DMS53 treated with DMSO at 0.1 percent for 48 hours (cell line): ENCODE measurements around the gene ADIG.

ENCODE experiments used
- DNase-seq: peaks from one replicate; lab custom pipeline; 2025; ENCODE audit not compliant: unreplicated experiment; lab: John Stamatoyannopoulos, UW

The ADIG gene

DNA sequence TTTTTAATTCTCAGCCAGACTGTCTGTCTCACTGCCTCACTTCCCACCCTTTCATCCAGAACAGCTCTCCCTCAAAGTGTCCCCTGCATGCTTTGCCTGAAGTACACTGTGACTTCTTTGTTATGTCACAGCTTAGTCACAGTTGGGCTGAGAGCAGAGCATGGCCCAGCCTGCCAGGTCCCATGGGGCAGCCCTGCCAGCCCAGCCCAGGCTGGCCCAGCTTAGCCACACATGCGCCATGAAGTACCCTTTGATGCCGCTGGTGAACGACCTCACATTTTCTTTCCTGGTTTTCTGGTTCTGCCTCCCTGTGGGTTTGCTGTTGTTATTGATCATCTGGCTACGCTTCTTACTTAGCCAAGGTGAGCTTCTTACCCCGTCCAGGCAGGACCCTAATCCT is at the start of gene ADIG:
Gene ADIG, plus strand, starts transcription at position 185 of the 400 bp plus-strand sequence. Its CDS starts 54 bp downstream, at position 239.
- DNase-seq = no peak

DNA sequence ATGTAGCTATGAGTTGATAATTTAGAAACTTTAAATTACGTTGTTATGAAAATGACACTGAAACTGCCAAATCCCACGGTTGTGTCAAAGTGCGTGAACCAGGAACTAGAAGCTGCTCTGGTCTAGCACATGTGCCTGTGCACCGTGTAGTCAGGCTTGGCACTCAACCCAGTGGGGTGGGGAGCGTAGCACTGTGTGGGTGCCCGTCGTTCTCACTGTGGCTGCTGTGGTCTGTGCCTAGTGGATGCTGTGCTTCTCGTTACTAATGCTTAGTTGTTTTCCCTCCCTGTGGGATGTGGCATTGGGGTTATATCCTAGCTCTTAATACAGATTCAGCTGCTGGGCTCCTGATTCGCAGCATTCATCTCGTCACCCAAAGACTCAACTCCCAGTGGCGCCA is 46.2 kb upstream of the ADIG start:
- no peak for DNase-seq

DNA sequence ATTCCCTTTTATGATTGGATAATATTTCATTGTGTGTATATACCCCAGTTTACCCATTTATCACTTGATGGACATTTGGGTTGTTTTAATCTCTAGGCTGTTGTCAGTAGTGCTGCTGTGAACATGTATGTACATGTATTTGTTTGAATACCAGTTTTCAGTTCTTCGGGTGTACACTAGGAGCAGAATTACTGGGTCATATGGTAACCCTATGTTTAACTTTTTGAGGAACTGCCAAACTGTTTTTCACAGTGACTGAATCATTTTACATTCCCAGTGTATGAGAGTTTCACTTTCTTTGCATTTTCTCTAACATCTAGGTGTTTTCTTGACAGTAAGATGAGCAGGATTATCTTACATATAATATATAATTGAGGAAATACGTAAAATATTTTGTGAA is 44.7 kb upstream of the ADIG start:
- no peak for DNase-seq

DNA sequence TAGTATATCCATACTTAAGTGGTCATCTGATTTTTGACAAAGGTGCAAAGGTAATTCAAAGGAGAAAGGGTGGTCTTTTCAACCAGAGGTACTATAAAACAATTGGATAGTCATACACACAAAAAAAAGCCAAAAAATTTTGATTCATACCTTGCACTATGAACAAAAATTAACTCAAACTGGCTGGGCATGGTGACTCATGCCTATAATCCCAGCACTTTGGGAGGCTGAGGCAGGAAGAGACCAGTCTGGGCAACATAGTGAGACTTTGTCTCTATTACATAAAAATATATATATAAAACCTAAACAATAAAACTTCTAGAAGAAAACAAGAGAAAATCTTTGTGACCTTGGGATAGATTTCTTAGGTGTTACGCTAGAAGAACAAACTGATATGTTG is 43.8 kb upstream of the ADIG start:
- DNase-seq = no peak

DNA sequence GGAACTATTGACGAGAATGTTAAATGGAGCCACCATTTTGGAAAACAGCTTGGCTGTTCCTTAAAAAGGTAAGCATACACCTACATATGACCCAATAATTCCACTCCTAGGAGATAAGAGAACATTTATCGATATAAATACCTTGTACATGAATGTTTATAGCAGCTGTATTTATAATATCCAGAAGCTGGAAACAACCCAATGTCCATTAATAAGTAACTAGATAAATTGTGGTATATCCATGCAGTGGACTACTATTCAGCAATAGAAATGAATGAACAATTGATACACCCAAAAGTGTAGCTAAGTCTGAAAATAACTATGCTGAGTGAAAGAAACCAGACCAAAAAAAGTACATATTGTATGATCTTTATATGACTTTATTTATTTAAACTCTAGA is 42.2 kb upstream of the ADIG start:
- DNase-seq = no peak

DNA sequence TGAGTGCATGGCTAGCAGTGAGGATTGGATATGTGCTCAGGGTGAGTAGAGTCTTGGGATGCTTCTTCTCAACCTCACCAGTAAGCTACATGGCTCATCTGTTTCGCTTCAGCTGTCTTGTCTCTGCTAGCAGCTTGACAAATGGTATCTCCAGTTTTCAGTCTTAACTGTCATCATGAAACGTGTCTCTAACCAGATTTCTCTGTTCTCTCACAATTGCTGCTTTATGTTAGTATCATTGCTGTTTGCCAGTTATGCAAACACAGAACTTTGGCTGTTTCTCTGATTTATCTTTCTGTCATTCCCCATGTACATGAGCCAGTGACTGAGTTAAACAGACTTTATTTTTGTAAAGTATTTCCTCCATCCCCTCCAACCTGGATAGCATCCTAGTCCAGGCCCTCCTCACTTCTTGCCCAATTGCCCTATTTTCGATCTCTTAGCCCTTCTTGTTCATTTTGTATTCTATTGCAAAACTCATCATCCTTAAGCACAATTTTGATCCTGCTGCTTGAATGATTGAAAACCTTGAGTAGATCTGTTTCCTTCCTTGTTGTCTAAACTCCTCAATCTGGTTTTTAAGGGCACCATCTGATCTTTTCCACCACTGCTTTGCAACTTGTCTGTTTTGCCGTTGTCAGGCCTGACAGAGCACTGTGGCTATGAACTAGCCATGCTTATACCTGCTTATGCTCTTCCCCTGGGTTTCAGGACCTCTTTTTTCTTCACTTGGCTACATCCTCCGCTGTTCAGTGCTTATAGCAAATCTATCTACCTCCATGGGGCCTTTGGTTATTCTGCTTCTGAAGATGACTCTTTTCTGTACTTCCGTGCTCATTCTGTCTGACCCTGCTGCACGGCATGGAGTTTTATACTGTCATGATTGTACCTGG is 37.7 kb upstream of the ADIG start:
- no peak for DNase-seq

DNA sequence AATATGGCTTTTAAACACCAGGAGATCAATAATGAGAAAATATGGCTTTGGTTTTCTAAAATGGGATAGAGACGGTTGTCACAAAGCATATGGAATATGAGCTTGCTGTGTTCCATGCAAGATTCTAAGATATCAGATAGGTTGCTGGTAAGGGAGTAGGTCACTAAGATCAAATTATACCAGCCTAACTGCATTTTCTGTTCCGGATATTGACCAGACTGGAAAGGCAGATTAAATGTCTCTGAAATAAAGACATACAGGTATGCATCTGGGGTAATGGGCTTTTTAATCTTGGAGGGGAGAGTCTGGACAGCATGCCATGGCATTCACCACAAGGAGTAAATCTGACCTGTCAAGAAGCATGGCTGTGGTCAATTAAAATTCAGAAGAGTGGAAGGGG is 35.2 kb upstream of the ADIG start:
- DNase-seq = no peak

DNA sequence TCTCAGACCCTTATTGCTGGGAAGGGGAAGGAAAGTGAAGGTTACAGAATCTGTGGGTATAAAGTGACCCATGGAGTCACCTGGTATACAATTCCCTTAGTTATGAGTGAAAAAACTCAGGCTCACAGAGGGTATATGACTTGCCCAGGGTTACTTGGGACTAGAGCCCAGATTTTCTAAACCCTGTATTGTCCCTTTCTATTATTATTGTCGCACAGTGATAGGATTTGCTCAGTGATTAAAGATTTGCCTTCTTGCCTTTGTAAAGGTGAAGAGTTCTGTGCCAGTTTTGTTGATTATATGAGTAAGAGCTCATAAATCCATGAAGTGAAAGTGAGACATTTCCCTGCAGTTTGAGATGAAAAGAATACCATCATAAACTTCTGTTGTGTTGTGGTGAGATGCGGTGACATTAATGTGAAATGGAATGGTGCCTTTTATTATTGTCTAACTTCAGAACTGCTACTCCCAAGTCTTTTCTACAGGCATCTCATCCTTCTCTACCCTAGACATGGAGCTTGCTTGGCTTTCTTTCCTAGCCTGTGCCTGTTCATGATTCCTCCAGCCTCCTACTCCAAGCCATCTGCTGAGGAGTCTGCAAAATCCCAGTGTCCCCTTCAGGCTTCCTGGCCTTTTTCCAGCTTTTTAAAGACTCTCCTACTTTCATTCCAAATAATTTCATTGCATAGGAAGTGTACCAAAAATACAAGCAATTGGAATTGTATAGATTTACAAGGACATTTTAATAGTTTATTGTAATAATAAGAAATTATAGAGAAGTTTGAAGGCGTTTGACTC is 33.5 kb upstream of the ADIG start:
- DNase-seq = no peak

DNA sequence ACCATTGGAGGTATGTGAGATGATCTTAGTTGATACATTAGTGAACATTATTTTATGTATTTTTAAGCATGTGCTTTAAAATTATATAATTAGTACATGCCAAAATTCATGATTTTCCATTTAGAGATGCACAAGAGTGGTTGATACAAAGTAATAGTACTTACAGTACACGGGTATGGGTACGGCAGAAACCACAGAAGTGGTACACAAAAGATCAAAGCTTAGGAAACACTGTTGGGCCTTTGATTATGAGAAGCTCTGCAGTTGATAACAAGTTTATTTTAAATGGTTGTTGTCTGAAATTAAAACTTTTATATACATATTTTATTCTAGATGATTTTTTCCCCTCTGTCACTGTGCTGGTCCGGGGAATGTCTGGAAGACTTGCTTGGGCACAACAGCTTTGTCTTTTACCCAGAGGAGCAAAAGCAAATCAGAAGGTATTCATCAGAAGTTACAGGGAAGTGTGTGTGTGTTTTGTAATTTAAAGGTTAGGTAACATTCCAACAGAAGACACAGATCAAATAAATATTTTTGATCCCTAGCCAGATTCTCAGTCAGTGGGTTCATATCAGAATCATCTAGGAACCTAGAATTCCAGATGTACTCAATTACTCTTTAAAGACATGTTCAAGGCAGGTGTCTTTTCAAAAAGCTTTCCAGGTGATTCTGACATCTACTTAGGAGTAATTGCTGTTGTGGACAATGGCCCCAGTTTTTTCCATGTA is 32.5 kb upstream of the ADIG start:
- no peak for DNase-seq

DNA sequence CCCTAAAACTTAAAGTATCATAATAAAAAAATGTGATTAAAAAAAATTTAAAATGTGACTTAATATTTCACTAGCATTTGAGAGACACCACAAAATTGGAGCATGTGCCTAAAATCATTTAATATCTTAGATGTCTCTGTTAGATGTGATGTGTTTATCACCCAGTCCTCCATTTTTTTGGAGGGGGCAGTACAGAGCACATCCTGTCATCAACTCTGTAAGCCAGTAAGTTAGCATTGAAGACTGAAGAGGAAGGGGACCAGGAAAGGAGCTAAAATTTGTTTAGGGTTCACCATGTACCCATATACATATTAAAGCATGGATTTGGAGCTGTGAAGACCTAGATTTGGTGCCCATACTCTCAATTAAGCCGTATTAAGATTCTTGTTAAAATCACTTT is 30.7 kb upstream of the ADIG start:
- DNase-seq = no peak

DNA sequence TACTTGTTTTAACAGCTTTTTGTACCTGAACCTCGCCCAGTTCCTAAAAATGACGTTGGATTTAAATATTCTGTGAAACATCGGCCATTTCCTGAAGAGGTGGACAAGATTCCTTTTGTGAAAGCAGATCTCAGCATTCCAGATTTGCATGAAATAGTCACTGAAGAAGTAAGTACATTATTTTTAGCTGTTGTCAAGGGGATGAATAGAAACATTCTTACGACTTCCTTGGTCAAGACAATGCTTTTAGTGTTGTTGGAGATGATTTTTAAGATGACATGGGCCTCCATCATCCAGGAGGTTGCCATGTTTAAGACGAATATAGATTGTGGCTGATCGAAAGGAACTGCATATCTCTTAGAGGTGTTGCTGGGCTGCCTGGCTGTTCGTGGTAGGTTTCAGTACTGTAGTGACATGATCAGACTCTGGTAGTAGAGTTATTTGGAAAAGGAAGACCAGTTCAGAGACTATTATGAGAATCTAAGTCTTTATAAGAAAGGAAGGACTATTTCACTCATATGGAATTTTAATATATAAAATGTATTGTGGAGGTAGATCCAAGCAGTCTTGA is 29.9 kb upstream of the ADIG start:
- DNase-seq = no peak

DNA sequence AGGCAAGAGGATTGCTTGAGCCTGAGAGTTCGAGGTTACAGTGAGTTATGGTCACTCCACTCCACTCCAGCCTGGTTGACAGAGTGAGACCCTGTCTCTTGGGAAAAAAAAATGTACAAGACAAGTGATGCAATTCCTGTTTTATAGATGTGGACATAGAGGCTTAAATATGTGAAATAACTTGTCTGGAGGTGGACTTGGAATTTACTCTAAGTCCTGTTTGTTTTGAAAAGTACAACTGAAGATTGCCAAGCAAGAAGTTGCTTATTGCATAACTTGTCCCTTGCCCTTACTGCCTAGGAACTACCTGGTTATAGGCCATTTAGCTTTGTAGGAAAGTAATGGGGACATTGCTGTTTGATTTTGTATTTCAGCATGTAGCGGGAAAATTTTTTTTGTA is 26.0 kb upstream of the ADIG start:
- no peak for DNase-seq

DNA sequence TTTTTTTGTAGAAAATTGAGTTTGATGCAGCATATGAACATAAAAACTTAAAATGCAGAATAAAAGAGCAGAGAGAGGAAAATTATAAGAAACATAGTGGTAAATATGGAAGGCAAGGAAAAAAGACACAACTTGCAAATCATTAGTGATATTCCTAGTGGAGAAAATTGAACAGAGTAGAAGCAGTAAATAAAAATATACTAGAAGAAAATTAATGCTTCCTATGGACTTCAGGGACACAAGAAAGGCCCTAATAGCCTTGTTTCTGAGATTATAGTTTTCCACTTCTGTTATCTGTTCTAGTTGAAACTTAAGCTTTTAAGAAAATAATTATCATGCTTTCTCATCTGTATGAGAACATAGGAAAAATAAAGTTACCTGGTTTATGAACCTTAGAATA is 25.6 kb upstream of the ADIG start:
- no peak for DNase-seq

DNA sequence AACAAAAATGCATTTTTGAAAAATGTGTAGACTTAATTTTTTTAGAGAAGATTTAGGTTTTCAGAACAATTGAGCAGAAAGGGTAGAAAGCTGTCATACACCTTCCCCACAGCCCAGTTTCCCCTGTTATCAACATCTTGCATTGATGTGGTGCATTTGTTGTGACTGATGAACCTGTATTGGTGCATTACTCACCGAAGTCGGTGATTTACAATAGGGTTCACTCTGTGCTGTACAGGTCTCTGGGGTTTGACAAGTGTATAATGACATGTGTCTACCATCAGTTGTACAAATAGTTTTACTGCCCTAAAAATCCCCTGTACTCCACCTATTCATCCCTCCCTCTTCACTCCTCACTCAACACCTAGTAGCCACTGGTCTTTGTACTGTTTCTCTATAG is 23.8 kb upstream of the ADIG start:
- no peak for DNase-seq

DNA sequence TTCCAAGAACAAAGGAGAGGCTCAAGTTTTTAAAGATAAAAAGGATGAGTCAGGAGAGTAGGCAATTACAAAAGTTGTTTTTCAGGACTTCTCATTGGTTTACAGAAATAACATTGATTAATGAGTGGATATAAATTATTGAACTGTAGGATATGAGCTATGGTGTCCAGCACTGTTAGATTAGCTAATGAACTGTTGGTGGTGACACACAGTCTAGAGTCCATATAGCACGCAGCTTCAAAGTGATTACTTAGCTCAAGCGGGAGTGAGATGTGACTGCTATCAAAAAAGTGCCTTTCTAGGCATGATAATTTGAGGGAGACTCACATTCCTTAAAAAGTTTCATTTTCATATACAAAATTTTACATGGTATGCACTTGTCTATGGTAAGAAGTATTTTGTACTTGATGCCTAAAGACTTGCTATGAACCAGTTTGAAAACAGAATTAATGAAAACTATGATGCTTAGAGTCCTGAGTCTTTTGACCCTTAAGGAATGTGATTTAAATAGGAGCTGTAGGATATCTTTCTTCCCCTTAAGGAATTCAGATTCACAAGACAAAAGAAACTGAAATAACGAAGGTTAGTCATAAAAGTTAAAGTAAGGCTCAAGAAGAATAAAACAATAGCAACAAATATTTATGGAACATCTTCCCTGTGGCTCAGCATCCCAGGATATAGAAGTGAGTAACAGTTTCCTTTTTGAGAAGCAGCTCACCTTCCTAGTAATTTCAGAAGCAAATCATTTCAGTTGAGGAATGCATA is 22.2 kb upstream of the ADIG start:
- no peak for DNase-seq

DNA sequence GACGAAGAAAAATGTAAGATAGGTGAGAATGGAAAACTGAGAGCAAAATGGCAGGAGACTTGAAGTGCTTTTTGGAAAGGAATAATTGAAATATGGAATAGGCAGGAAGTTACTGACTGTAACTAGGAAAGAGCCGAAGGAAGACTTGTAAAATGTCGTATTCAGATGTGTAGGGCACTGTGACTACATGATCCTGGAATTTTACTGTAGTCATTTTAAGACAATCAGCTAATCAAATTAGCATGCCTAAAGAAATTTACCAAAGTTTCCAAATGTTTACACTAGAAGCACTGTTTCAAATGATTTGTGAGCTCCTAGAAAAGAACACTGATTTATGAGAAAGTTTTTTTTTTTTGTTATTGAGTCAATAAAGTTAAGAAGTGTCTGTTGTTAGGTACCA is 21.2 kb upstream of the ADIG start:
- DNase-seq = no peak

DNA sequence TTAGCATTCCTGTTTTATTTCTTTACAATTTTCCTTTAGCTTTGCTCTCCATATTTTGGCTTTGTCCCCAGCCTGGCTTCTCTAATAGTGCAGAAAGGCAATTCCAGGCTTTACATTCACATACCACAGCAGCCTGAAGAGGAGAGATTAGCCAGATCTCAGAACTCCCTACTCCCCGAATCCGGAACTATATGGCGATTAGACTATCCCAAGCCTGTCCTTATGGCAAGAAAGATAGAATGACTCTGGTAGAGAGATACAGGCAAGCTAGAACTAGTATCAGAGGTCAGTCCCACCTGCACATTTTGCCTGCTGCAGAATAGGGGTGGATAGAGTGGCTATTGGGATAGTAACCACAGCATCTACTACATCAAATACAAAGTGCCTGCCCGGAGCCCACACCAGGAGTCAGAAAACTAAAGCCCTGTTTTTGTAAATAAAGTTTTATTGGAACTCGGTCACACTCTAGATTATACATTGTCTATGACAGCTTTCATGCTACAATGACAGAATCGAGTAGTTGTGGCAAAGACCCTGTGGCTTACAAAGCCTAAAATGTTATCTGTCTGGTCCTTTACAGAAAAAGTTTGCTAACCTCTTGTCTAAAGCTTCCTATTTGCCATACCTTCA is 17.1 kb upstream of the ADIG start:
- no peak for DNase-seq

DNA sequence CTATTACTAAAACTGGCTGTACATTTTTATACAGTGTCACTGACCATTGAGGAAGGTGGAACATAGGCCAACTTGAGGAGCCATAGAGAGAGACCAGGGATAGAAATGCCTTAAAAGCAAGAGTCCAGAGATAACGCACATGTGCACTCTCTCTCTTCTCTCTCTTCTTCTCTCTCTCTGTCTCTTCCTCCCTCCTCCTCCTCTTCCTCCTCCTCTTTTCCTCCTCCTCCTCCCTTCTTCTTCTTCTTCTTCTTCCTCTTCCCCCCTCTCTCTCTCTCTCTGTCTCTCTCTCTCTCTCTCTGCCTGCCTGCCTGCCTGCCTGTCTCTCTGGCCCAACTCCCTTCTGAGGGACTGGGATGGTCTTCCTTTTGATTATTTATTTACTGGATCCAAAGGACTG is 16.3 kb upstream of the ADIG start:
- no peak for DNase-seq

DNA sequence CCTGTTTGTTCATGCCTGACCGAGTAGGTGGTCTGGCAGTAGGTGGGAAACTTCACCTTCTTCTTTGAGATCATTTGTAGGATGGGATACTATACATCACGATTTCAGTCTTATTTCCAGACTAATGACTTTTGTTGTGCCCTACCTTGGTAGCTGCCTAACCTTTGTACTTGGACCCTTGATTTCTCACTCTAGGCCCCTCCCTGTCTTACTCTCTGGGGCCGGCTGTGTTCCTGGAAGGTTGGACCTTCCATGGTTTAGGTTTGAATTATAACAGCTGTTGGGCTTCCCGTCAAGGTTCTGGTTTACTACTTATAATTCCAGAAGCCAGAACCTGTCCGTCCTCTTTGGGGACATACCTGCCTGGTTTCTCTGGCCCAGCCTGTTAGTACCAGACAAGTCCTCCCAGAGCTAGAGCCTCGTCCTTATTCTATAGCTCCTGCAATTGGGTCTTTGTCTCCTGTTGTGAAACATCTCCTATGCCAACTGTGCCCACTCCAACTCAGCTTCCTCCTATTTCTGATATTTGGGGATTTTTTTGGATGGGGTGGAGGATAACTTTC is 14.9 kb upstream of the ADIG start:
- DNase-seq = no peak
